PC-9 (cell line): Measurements from ENCODE around the gene LAG3. TPM values are rescaled to one million over a fixed set of nuclear protein-coding genes. Genes with fewer than 3 reads are reported as not detected.
A peak's percentile ranks its signal among the peaks of the same experiment; 100 is the strongest.

Source experiments
- BruUV-seq: library from RNA; stranded (reverse); fragments of 400-500 nt; replicated peaks from 2 replicates; lab custom pipeline; 2021; lab: Mats Ljungman, UMichigan
- CTCF ChIA-PET: fragments of 300-600 bp; sonication (Branson Sonifier 250); formaldehyde crosslinking; loops from one replicate; lab custom pipeline; 2022; ENCODE audit warnings: antibody characterized with exemption; lab: Charles Lee
- POLR2A ChIA-PET: fragments of 300-600 bp; sonication (Branson Sonifier 250); formaldehyde crosslinking; loops from one replicate; lab custom pipeline; 2022; ENCODE audit warnings: antibody characterized with exemption; ENCODE audit not compliant: unreplicated experiment; lab: Charles Lee
- DNase-seq, 2 experiments: peaks; one replicate each; pipeline versions ENCODE4 v3.0.0 to v3.0.0-alpha.2; 2015 to 2022; ENCODE audit warnings: mixed read lengths in 1 of 2
- H2AFZ ChIP-seq: fragments of 200-600 bp; sonication (generic); 2 replicates; pipeline ENCODE4 v1.8.1; 2017; ENCODE audit warnings: antibody characterized with exemption
- H3F3A ChIP-seq: fragments of 200-600 bp; sonication (generic); 2 replicates; pipeline ENCODE4 v1.8.1; 2017; ENCODE audit warnings: antibody characterized with exemption, mild to moderate bottlenecking, low read depth; ENCODE audit not compliant: insufficient read depth
- H3K27ac ChIP-seq: fragments of 200-600 bp; sonication (generic); 2 replicates; pipeline ENCODE4 v1.6.1; 2016; ENCODE audit warnings: mixed run types
- H3K27me3 ChIP-seq: fragments of 200-600 bp; sonication (generic); 2 replicates; pipeline ENCODE4 v1.6.1; 2016; ENCODE audit warnings: low read depth, mixed run types; ENCODE audit not compliant: insufficient read depth
- H3K36me3 ChIP-seq: fragments of 200-600 bp; sonication (generic); 2 replicates; pipeline ENCODE4 v1.6.1; 2016; ENCODE audit warnings: low read depth, mixed run types
- H3K4me1 ChIP-seq: fragments of 200-600 bp; sonication (generic); replicated peaks from 2 replicates; pipeline ENCODE4 v1.6.1; 2016; ENCODE audit warnings: mixed run types; ENCODE audit not compliant: insufficient read depth
- H3K4me2 ChIP-seq: fragments of 200-600 bp; sonication (generic); 2 replicates; pipeline ENCODE4 v1.6.1; 2017; ENCODE audit warnings: mixed run types
- H3K4me3 ChIP-seq: fragments of 200-600 bp; sonication (generic); 2 replicates; pipeline ENCODE4 v1.6.1; 2016; ENCODE audit warnings: mixed run types
- H3K79me2 ChIP-seq: fragments of 200-600 bp; sonication (generic); 2 replicates; pipeline ENCODE4 v1.6.1; 2017; ENCODE audit warnings: low read depth, mixed run types
- H3K9me2 ChIP-seq: fragments of 200-600 bp; sonication (generic); 2 replicates; pipeline ENCODE4 v1.8.1; 2017; ENCODE audit warnings: mild to moderate bottlenecking; ENCODE audit not compliant: insufficient read depth
- H3K9me3 ChIP-seq: fragments of 200-600 bp; sonication (generic); 2 replicates; pipeline ENCODE4 v1.8.1; 2016; ENCODE audit warnings: low read depth; ENCODE audit not compliant: insufficient read depth
- H4K20me1 ChIP-seq: fragments of 200-600 bp; sonication (generic); 2 replicates; pipeline ENCODE4 v1.8.1; 2017; ENCODE audit not compliant: insufficient read depth
- EZH2 ChIP-seq: fragments of 200-600 bp; sonication (generic); IDR thresholded peaks from 2 replicates; pipeline ENCODE4 v1.8.0; 2017; ENCODE audit warnings: antibody characterized with exemption, low read depth
- intact Hi-C: fragments of 100-400 bp; cut with micrococcal nuclease; formaldehyde crosslinking; loops from one replicate; pipeline ENCODE4 v1.10.0; 2022; ENCODE audit not compliant: unreplicated experiment
- total RNA-seq: library from RNA; stranded (reverse); gene quantifications from 2 replicates; pipeline ENCODE4 v1.2.3, GENCODE V29; 2021
- TF ChIP-seq, protein P1 (sequence below): fragments of 200-600 bp; sonication (generic); conservative IDR thresholded peaks from 2 replicates; pipeline ENCODE4 v1.6.1; 2017; ENCODE audit warnings: mixed run types, antibody characterized with exemption, mild to moderate bottlenecking, moderate library complexity

The LAG3 gene
- total RNA-seq, 1 experiment from 2014 or later, result 10.5 TPM

DNA sequence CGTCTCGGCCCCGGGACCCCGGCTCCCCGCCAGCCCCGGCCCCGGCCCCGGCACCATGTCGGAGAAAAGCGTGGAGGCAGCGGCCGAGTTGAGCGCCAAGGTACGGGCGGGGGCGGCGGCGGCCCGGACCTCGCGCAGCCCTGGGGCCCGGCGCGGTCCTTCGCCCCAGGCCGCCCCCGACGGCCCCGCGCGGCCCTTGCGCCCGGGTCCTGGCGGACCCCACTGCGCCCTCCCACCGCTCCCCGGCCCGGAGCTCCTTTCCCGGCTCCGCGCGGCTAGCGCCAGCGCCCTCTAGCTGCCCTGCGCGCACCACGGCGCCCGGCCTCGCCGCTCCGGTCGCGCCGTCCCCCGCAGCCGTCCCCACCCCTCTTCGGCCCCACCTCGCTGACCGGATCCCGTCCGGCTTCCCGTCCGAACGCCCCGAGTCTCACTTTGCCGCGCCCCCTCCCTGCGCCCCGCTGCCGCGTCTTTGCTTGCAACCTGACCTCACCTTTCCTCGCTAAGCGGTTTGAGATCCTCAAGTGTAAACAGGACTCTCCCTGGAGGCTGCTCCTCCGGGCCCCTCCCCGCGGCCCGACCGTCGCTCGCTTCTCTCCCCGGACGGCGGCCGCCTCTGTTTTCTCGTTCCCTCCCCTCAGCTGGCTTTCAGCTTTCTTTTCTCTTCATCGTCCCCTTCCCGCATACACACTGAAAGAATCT lies 5.5 kb upstream of the LAG3 start:
- intact Hi-C loops, result loop anchor here (1.0 kb wide), 1 partner anchor 86 kb away; the partner anchor contains the start of gene USP5
- H3K9me2 ChIP-seq, result no peaks in the 10 kb centered on the region
- H3F3A ChIP-seq, result peaks cover 49% of the 10 kb centered on the region
- H3K79me2 ChIP-seq, result peaks cover 25% of the 10 kb centered on the region
- CTCF ChIA-PET, result interaction anchor here (0.5 to 4.8 kb wide), 11 partner anchors 9 to 153 kb away, joined by 3 to 83 read pairs (median 4); partner anchors contain the start of genes CDCA3, MLF2 and USP5
- H3K36me3 ChIP-seq, result no peaks in the 10 kb centered on the region
- H3K27me3 ChIP-seq, result no peaks in the 10 kb centered on the region
- H4K20me1 ChIP-seq, result peaks cover 19% of the 10 kb centered on the region
- peaks cover 36% of the 10 kb centered on the region for H3K4me1 ChIP-seq
- peak overlapping the region; percentile 54 for H3K27ac ChIP-seq
- peak overlapping the region; percentile 70 for H3K4me3 ChIP-seq
- TF ChIP-seq, protein P1, sequence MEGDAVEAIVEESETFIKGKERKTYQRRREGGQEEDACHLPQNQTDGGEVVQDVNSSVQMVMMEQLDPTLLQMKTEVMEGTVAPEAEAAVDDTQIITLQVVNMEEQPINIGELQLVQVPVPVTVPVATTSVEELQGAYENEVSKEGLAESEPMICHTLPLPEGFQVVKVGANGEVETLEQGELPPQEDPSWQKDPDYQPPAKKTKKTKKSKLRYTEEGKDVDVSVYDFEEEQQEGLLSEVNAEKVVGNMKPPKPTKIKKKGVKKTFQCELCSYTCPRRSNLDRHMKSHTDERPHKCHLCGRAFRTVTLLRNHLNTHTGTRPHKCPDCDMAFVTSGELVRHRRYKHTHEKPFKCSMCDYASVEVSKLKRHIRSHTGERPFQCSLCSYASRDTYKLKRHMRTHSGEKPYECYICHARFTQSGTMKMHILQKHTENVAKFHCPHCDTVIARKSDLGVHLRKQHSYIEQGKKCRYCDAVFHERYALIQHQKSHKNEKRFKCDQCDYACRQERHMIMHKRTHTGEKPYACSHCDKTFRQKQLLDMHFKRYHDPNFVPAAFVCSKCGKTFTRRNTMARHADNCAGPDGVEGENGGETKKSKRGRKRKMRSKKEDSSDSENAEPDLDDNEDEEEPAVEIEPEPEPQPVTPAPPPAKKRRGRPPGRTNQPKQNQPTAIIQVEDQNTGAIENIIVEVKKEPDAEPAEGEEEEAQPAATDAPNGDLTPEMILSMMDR, result peak; percentile 66
- TF ChIP-seq EZH2, result no peak
- peak overlapping the region; percentile 82 for H3K4me2 ChIP-seq
- no peaks in the 10 kb centered on the region for H3K9me3 ChIP-seq
- peak overlapping the region; percentile 80 for H2AFZ ChIP-seq
- no TSS peak for BruUV-seq
- POLR2A ChIA-PET, result interaction anchor here (0.5 to 2.6 kb wide), 15 partner anchors 9 to 818 kb away, joined by 3 to 59 read pairs (median 6); partner anchors contain the start of genes CDCA3, COPS7A, MLF2 and USP5
- peak; percentile 81 to 95 for DNase-seq

DNA sequence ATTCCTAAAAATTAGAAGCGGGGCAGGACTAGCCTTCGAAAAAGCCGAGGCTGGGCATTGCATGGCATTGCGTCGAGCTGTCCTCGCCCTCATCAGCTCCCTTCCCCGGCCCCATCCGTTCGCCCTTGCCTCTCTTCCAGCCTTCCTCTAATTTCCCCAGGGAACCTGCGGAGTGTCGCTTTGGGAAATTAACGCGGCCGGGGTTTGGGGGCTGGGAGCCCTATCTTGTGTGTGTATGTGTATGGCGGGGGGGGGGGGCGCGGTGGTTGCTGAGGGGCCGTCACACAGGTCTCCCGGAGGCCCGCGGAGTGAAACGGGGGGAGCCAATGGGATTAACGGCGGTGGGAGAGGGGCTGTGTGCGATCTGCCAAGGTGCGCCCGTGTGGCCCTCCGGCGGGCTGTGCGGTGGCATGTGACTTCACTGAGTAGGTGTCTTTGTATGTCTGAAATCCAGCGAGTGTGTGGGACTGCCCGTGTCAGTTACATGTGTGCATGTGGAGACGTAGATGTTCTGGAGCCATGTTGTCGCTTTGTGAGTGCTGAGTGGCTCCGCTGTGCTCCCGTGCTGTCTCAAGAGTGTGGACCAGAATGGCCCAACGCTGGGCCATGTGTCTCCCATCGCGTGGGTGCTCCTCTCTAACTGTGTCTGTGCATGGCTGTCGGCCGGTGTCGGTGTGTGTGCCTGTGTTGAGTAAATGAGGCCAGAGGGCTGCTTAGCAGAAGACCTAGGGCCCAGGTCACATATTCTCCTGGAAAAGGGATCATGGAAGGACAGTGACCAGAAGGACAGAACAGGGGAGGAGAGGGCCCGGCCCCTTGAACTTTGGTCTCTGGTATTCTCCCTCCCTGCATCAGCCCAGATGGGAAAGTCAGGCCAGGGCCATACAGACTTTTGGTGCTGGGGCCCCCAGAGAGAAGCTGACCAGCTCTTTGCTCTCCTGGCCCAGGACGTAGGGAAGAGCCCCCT lies 4.7 kb upstream of the LAG3 start:
- Histone ChIP-seq H3K27ac (peak overlapping the region; percentile 54), H3K4me1 (peaks cover 36% of the 10 kb centered on the region), H3K79me2 (peaks cover 25% of the 10 kb centered on the region), H3K4me2 (peak overlapping the region; percentile 82), H3K27me3 (no peaks in the 10 kb centered on the region), H3K9me2 (no peaks in the 10 kb centered on the region), H3K36me3 (no peaks in the 10 kb centered on the region), H4K20me1 (peaks cover 19% of the 10 kb centered on the region), H3K4me3 (peak overlapping the region; percentile 70), H3K9me3 (no peaks in the 10 kb centered on the region), H3F3A (peaks cover 51% of the 10 kb centered on the region), H2AFZ (peak overlapping the region; percentile 80)
- POLR2A ChIA-PET, result interaction anchor here (0.5 to 2.6 kb wide), 8 partner anchors 14 to 192 kb away, joined by 3 to 59 read pairs (median 12); partner anchors contain the start of genes CDCA3, COPS7A, MLF2 and USP5
- DNase-seq, result no peak
- no peak for TF ChIP-seq EZH2
- TF ChIP-seq, protein P1, result no peak
- CTCF ChIA-PET, result interaction anchor here (0.6 to 4.8 kb wide), 8 partner anchors 9 to 113 kb away, joined by 3 to 83 read pairs (median 4); partner anchors contain the start of genes CDCA3, MLF2 and USP5
- BruUV-seq, result TSS peak; percentile 32
- intact Hi-C loops, result no loop called here
